Measurements from ENCODE around the gene PTCD2. TPM values are rescaled to one million over a fixed set of nuclear protein-coding genes. Genes with fewer than 3 reads are reported as not detected.

Gene PTCD2
- total RNA-seq, 1 donor from 2014 or later: 18.2 TPM

DNA sequence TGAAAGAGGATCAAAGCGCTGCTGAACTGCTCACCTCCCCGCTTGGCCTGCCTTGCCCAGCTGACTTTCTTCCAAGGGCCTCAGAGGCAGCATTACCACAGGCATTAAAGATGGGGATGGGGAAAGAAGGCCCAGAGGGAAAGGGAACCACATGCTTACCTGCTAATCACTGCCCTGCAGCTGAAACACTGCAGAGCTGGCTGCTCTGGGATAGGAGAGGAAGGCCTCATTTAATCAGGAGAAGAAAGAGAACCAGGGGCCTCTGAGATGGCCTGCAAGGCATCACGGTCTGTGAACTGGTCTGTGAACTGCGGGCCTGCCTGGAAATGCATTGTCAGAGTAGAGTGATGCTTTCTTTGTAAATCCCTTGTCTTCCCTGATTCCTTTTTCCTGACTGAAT lies 44.8 kb downstream of the PTCD2 start:
- H3K4me3 ChIP-seq: no peak overlapping the region
- no peaks in the 10 kb centered on the region for H3K9me3 ChIP-seq (replicated peaks)
- H3K36me3 ChIP-seq: peaks cover 28% of the 10 kb centered on the region
- no peak for DNase-seq
- TF ChIP-seq, protein P1, sequence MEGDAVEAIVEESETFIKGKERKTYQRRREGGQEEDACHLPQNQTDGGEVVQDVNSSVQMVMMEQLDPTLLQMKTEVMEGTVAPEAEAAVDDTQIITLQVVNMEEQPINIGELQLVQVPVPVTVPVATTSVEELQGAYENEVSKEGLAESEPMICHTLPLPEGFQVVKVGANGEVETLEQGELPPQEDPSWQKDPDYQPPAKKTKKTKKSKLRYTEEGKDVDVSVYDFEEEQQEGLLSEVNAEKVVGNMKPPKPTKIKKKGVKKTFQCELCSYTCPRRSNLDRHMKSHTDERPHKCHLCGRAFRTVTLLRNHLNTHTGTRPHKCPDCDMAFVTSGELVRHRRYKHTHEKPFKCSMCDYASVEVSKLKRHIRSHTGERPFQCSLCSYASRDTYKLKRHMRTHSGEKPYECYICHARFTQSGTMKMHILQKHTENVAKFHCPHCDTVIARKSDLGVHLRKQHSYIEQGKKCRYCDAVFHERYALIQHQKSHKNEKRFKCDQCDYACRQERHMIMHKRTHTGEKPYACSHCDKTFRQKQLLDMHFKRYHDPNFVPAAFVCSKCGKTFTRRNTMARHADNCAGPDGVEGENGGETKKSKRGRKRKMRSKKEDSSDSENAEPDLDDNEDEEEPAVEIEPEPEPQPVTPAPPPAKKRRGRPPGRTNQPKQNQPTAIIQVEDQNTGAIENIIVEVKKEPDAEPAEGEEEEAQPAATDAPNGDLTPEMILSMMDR (IDR thresholded peaks at IDR 0.05; ENCODE audit: borderline replicate concordance): no peak
- peaks cover 18% of the 10 kb centered on the region for H3K4me1 ChIP-seq
- H3K27me3 ChIP-seq (ENCODE audit: low read depth): no peaks in the 10 kb centered on the region
- intact Hi-C loops (cut with micrococcal nuclease): loop anchor here (2.0 kb wide), 1 partner anchor 156 kb away; no protein-coding TSS in a partner anchor
- H3K27ac ChIP-seq (replicated peaks): no peak overlapping the region

DNA sequence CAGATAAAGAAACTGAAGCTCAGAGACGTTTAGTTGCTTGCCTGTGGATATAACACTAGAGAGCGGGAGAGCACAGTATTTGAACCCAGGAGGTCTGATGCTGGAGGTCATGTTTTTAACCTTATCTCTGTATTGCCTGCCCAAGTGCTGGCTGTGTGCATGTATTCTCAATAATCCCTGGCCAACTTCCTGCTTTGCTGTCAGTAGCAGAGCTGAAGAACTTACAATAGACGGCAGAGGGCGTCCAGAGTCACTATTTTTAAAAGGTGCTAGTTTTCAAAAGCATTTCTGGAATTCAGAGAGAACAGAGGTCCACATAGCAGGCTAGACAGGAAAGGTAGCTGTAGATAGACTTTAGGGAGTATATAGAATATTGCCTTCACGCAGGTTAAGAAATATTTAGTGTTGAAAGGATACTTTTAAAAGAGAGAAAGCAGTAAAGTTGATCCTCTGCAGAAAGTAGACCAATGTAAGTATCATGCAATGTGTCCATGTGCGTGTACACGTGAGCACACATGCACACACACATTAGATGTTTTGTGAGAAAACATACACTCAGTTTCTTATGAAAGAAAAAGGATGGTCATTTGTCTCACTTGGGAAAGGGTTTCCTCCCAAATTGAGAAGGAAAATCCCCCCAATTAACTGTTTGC lies 46.3 kb downstream of the PTCD2 start:
- intact Hi-C loops (cut with micrococcal nuclease): no loop called here
- TF ChIP-seq, protein P1 (IDR thresholded peaks at IDR 0.05; ENCODE audit: borderline replicate concordance): peak; percentile 87
- H3K4me1 ChIP-seq: peaks cover 18% of the 10 kb centered on the region
- H3K9me3 ChIP-seq (replicated peaks): no peaks in the 10 kb centered on the region
- H3K36me3 ChIP-seq: peaks cover 13% of the 10 kb centered on the region
- H3K27me3 ChIP-seq (ENCODE audit: low read depth): no peaks in the 10 kb centered on the region
- H3K27ac ChIP-seq (replicated peaks): peak overlapping the region; percentile 55
- H3K4me3 ChIP-seq: no peak overlapping the region
- DNase-seq: peak; percentile 46

- no peak overlapping the region for H3K27ac ChIP-seq (replicated peaks)
- H3K9me3 ChIP-seq (replicated peaks): no peaks in the 10 kb centered on the region
- H3K27me3 ChIP-seq (ENCODE audit: low read depth): no peaks in the 10 kb centered on the region
- intact Hi-C loops (cut with micrococcal nuclease): no loop called here
- H3K36me3 ChIP-seq: no peaks in the 10 kb centered on the region
- TF ChIP-seq, protein P1 (IDR thresholded peaks at IDR 0.05; ENCODE audit: borderline replicate concordance): no peak
- H3K4me1 ChIP-seq: peaks cover 18% of the 10 kb centered on the region
- no peak for DNase-seq
- no peak overlapping the region for H3K4me3 ChIP-seq
These were observed 48.1 kb downstream of the PTCD2 start for GRCh38 chr5:72368271-72368670.

GRCh38 chr5:72369301-72369700 lies 49.1 kb downstream of the PTCD2 start:
- Histone ChIP-seq H3K27ac (replicated peaks) (no peak overlapping the region), H3K36me3 (no peaks in the 10 kb centered on the region), H3K27me3 (ENCODE audit: low read depth) (no peaks in the 10 kb centered on the region), H3K4me3 (no peak overlapping the region), H3K9me3 (replicated peaks) (no peaks in the 10 kb centered on the region), H3K4me1 (peaks cover 18% of the 10 kb centered on the region)
- no peak for DNase-seq
- TF ChIP-seq, protein P1 (IDR thresholded peaks at IDR 0.05; ENCODE audit: borderline replicate concordance): no peak
- intact Hi-C loops (cut with micrococcal nuclease): no loop called here

GRCh38 chr5:72369711-72370110 lies 49.5 kb downstream of the PTCD2 start:
- intact Hi-C loops (cut with micrococcal nuclease): no loop called here
- Histone ChIP-seq H3K9me3 (replicated peaks) (peaks cover 3% of the 10 kb centered on the region), H3K27ac (replicated peaks) (no peak overlapping the region), H3K27me3 (ENCODE audit: low read depth) (no peaks in the 10 kb centered on the region), H3K36me3 (no peaks in the 10 kb centered on the region), H3K4me1 (peaks cover 18% of the 10 kb centered on the region), H3K4me3 (no peak overlapping the region)
- no peak for DNase-seq
- TF ChIP-seq, protein P1 (IDR thresholded peaks at IDR 0.05; ENCODE audit: borderline replicate concordance): no peak
